Measurements from ENCODE around the gene GMCL2.

DNA sequence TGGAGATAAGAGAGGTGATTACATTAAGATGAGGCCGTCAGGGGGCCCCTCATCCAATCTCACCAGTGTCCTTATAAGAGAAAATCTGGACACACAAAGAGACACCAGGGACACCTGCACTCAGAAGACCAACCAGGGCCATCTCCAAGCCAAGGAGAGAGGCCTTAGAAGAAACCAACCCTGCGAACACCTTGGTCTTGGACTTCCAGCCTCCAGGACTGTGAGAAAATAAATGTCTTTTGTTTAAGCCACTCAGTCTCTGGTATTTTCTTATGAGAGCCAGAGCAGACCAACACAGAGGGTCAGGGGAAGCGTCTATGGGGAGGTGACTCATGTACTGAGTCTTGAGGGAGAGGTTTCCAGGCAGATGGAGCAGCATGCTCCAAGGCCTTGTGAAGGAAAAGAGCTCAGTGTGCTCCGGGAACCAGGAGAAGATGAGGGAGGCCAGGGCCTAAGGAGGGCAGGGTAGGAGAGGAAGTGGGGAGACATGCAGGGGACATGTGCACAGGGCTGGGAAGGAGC, 40.0 kb upstream of the GMCL2 start:
- TF ChIP-seq CTCF (IDR thresholded peaks at IDR 0.05; ENCODE audit: borderline replicate concordance, extremely low read depth, low read length, poor library complexity, severe bottlenecking) (no peak), EZH2 (IDR thresholded peaks at IDR 0.05; ENCODE audit: borderline replicate concordance, low read depth, low read length, severe bottlenecking) (no peak)
